A673 (cell line): ENCODE measurements around the gene CACNB1. TPM values are rescaled to one million over a fixed set of nuclear protein-coding genes. Genes with fewer than 3 reads are reported as not detected.

Source experiments
- BruUV-seq: library from RNA; stranded (reverse); fragments of 400-500 nt; replicated peaks from 2 replicates; lab custom pipeline; 2021; lab: Mats Ljungman, UMichigan
- CTCF ChIA-PET: fragments of 300-600 bp; sonication (Branson Sonifier 250); formaldehyde crosslinking; loops from one replicate; lab custom pipeline; 2022; ENCODE audit warnings: antibody characterized with exemption; lab: Charles Lee
- POLR2A ChIA-PET: fragments of 300-600 bp; sonication (Branson Sonifier 250); formaldehyde crosslinking; loops from one replicate; lab custom pipeline; 2022; ENCODE audit warnings: antibody characterized with exemption; ENCODE audit not compliant: low non-redundant PET; lab: Charles Lee
- DNase-seq: peaks from one replicate; pipeline ENCODE4 v3.0.0-alpha.2; 2015; ENCODE audit warnings: low spot score
- H3K27ac ChIP-seq: fragments of 200-600 bp; sonication (generic); 2 replicates; pipeline ENCODE4 v1.5.1; 2016; ENCODE audit warnings: mixed run types, low read depth, mild to moderate bottlenecking, mixed read lengths, antibody characterized with exemption, low read length; ENCODE audit not compliant: poor library complexity, severe bottlenecking
- H3K27me3 ChIP-seq: fragments of 200-600 bp; sonication (generic); replicated peaks from 2 replicates; pipeline ENCODE4 v1.6.1; 2017; ENCODE audit warnings: mixed run types, low read depth, mild to moderate bottlenecking, mixed read lengths, antibody characterized with exemption, low read length; ENCODE audit not compliant: insufficient read depth, poor library complexity
- H3K36me3 ChIP-seq: fragments of 200-600 bp; sonication (generic); 2 replicates; pipeline ENCODE4 v1.6.1; 2016; ENCODE audit warnings: mixed run types, mild to moderate bottlenecking, mixed read lengths, antibody characterized with exemption, low read length; ENCODE audit not compliant: insufficient read depth, poor library complexity, severe bottlenecking
- H3K4me1 ChIP-seq: fragments of 200-600 bp; sonication (generic); 2 replicates; pipeline ENCODE4 v1.6.1; 2017; ENCODE audit warnings: mixed run types, mild to moderate bottlenecking, mixed read lengths, antibody characterized with exemption, low read length; ENCODE audit not compliant: insufficient read depth, poor library complexity, severe bottlenecking
- H3K4me3 ChIP-seq: fragments of 200-600 bp; sonication (generic); 2 replicates; pipeline ENCODE4 v1.5.1; 2016; ENCODE audit warnings: low read depth, mixed run types, mild to moderate bottlenecking, mixed read lengths, low read length; ENCODE audit not compliant: poor library complexity, severe bottlenecking
- H3K9me3 ChIP-seq: fragments of 200-600 bp; sonication (generic); 2 replicates; pipeline ENCODE4 v1.6.1; 2016; ENCODE audit warnings: mixed run types, low read depth, mild to moderate bottlenecking, mixed read lengths, antibody characterized with exemption, low read length; ENCODE audit not compliant: poor library complexity, severe bottlenecking
- CTCF ChIP-seq: fragments of 300-800, 200-600 bp; sonication (generic); conservative IDR thresholded peaks from 2 replicates; pipeline ENCODE4 v1.5.1; 2017; ENCODE audit warnings: low read depth, mild to moderate bottlenecking, antibody characterized with exemption, low read length, moderate library complexity, mixed read lengths
- EZH2 ChIP-seq: fragments of 200-600 bp; sonication (generic); IDR thresholded peaks from 2 replicates; pipeline ENCODE4 v1.6.1; 2017; ENCODE audit warnings: borderline replicate concordance, low read depth, mild to moderate bottlenecking, mixed read lengths, antibody characterized with exemption, low read length; ENCODE audit not compliant: poor library complexity, severe bottlenecking
- intact Hi-C: fragments of 100-400 bp; cut with micrococcal nuclease; formaldehyde crosslinking; loops from one replicate; pipeline ENCODE4 v1.10.0; 2022; ENCODE audit not compliant: unreplicated experiment
- total RNA-seq: library from RNA; stranded (reverse); gene quantifications from 2 replicates; pipeline ENCODE4 v1.2.3, GENCODE V29; 2021

Gene CACNB1
- total RNA-seq, 1 experiment from 2014 or later = 8.0 TPM

- ChIA-PET POLR2A (no interaction called here), CTCF (interaction anchor here (0.6 to 0.9 kb wide), 2 partner anchors 11 to 51 kb away, joined by 3 to 6 read pairs; no protein-coding TSS in a partner anchor)
- TF ChIP-seq EZH2 = no peak
- no peak for TF ChIP-seq CTCF
- H3K36me3 ChIP-seq = no peaks in the 10 kb centered on the region
- no peak for DNase-seq
- no peaks in the 10 kb centered on the region for H3K9me3 ChIP-seq
- H3K4me1 ChIP-seq = peaks cover 4% of the 10 kb centered on the region
- no TSS peak for BruUV-seq
- H3K4me3 ChIP-seq = peak within 1 kb of the TSS; percentile 46
- no peak within 1 kb of the TSS for H3K27ac ChIP-seq
- intact Hi-C loops = no loop called here
- peaks cover 3% of the 10 kb centered on the region for H3K27me3 ChIP-seq
Measured at GRCh38 chr17:39225308-39225958, 28.0 kb upstream of the CACNB1 start, which contains the start of gene STAC2. Gene STAC2 (minus strand): TSS chr17:39225945. CDS start chr17:39225502, 443 bp downstream.

- Histone ChIP-seq H3K27me3 (peaks cover 3% of the 10 kb centered on the region), H3K9me3 (no peaks in the 10 kb centered on the region), H3K4me1 (peaks cover 4% of the 10 kb centered on the region), H3K27ac (no peak overlapping the region), H3K36me3 (no peaks in the 10 kb centered on the region), H3K4me3 (peak overlapping the region; percentile 46)
- TF ChIP-seq CTCF = no peak
- no peak for TF ChIP-seq EZH2
- CTCF ChIA-PET = no interaction called here
- DNase-seq = no peak
- intact Hi-C loops = no loop called here
- POLR2A ChIA-PET = no interaction called here
- BruUV-seq = no TSS peak
Measured at GRCh38 chr17:39224778-39225307, 27.4 kb upstream of the CACNB1 start.

- BruUV-seq = no TSS peak
- Histone ChIP-seq H3K36me3 (no peaks in the 10 kb centered on the region), H3K27me3 (peaks cover 3% of the 10 kb centered on the region), H3K9me3 (no peaks in the 10 kb centered on the region), H3K4me3 (peak overlapping the region; percentile 46), H3K27ac (no peak overlapping the region), H3K4me1 (peaks cover 4% of the 10 kb centered on the region)
- ChIA-PET CTCF (no interaction called here), POLR2A (no interaction called here)
- no peak for TF ChIP-seq CTCF
- no peak for TF ChIP-seq EZH2
- DNase-seq = no peak
- intact Hi-C loops = no loop called here
Measured at GRCh38 chr17:39223907-39224777, 26.7 kb upstream of the CACNB1 start.
